Fibroblast of skin of left quadriceps (primary cell): ENCODE measurements around the gene ACADVL.
A peak's percentile ranks its signal among the peaks of the same experiment; 100 is the strongest.

Experiments used
- DNase-seq, 2 experiments: peaks; one replicate each; pipeline ENCODE4 v3.0.0-alpha.2; 2013; ENCODE audit warnings: low read depth in 2 of 2

The ACADVL gene

GRCh38 chr17:7251661-7252175 lies 32.0 kb downstream of the ACADVL start, which contains the start of gene CTDNEP1:
TSS of gene CTDNEP1 (minus strand) at chr17:7251734. CDS start at chr17:7251296, 438 bp downstream.
- peak; percentile 99 for DNase-seq

- DNase-seq, result peak; percentile 88 to 89
Observed at GRCh38 chr17:7252176-7253043, 32.7 kb downstream of the ACADVL start, which contains the start of gene ELP5. TSS of gene ELP5 (plus strand) at chr17:7252215. CDS start at chr17:7252551, 336 bp downstream.

GRCh38 chr17:7253082-7253481 lies 33.3 kb downstream of the ACADVL start:
- no peak for DNase-seq

- DNase-seq, result no peak
Observed at GRCh38 chr17:7254511-7254910, 34.8 kb downstream of the ACADVL start.

GRCh38 chr17:7256766-7257456 lies 37.2 kb downstream of the ACADVL start:
- DNase-seq, result no peak

GRCh38 chr17:7258731-7259554 lies 39.2 kb downstream of the ACADVL start:
- no peak for DNase-seq

GRCh38 chr17:7259555-7259889 lies 39.8 kb downstream of the ACADVL start:
- DNase-seq, result no peak

- no peak for DNase-seq
Observed at GRCh38 chr17:7260151-7260550, 40.4 kb downstream of the ACADVL start.

- no peak for DNase-seq
Observed at GRCh38 chr17:7260651-7261378, 41.1 kb downstream of the ACADVL start.

GRCh38 chr17:7261379-7262191 lies 41.8 kb downstream of the ACADVL start:
- no peak for DNase-seq

GRCh38 chr17:7262192-7262934 lies 42.6 kb downstream of the ACADVL start, which contains the start of gene CLDN7:
TSS of gene CLDN7 (minus strand) at chr17:7262478. CDS start at chr17:7262043, 435 bp downstream.
- DNase-seq, result no peak

- DNase-seq, result no peak
Observed at GRCh38 chr17:7262935-7263800, 43.4 kb downstream of the ACADVL start.

- DNase-seq, result no peak
Observed at GRCh38 chr17:7263801-7264078, 44.0 kb downstream of the ACADVL start.

- no peak for DNase-seq
Observed at GRCh38 chr17:7266784-7267183, 47.0 kb downstream of the ACADVL start.
